HFFc6 (cell line): ENCODE data around the gene CSNK1G3. TPM values are rescaled to one million over a fixed set of nuclear protein-coding genes. Genes with fewer than 3 reads are reported as not detected.

Source experiments
- DNase-seq: peaks from one replicate; pipeline ENCODE4 v3.0.0-alpha.2; 2018
- H3K27ac Mint-ChIP-seq: 2 replicates; pipeline ENCODE4 v1.8.0; 2020; ENCODE audit warnings: mild to moderate bottlenecking, mixed read lengths
- H3K27me3 Mint-ChIP-seq: 2 replicates; pipeline ENCODE4 v1.8.0; 2021; ENCODE audit warnings: mild to moderate bottlenecking, moderate library complexity, mixed read lengths; ENCODE audit not compliant: insufficient read depth
- H3K36me3 Mint-ChIP-seq: 2 replicates; pipeline ENCODE4 v1.8.0; 2021; ENCODE audit warnings: low read depth, mixed read lengths
- H3K4me1 Mint-ChIP-seq: 2 replicates; pipeline ENCODE4 v1.8.0; 2020; ENCODE audit warnings: low read depth, mixed read lengths
- H3K4me3 Mint-ChIP-seq: 2 replicates; pipeline ENCODE4 v1.8.0; 2020; ENCODE audit warnings: mild to moderate bottlenecking, moderate library complexity, mixed read lengths
- H3K9me3 Mint-ChIP-seq: 2 replicates; pipeline ENCODE4 v1.8.0; 2020; ENCODE audit warnings: mild to moderate bottlenecking, mixed read lengths
- total RNA-seq, 6 experiments: library from RNA; stranded (reverse); fragmentation: NEBNext Ultra II Directional; extraction: Animal tissue kit (Norgen Biotek cat#: 25700); gene quantifications; 2 replicates in 1 of 6; 3 replicates in 5 of 6; pipeline ENCODE4 v1.2.3, GENCODE V29; 2021
- TF ChIP-seq, protein P1 (sequence below): fragments of 200-600 bp; sonication (generic); IDR thresholded peaks from 2 replicates; pipeline ENCODE4 v1.5.0; 2021; ENCODE audit warnings: antibody characterized with exemption, mild to moderate bottlenecking

Gene CSNK1G3
- total RNA-seq, 6 experiments from 2014 or later: 28.9 to 40.0 (median 33.3) TPM

DNA sequence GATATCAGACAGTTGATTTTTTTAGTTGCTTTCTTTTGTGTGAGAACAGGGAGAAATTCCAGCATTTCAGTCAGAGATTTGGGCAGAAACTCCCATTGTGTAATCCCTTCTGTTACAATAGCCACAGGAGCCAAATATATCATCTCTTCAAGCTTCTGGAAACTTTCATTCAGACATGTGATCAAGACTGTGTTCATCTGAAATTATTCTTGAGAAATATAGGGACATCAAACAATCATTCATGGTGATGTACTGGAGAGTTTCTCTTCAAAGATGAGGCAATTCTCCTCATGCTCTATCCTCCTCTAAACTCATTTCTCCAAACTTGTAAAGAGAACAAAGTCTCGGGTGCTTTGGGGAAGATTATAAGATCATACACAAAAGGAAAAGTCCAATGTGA lies 35.2 kb upstream of the CSNK1G3 start:
- Mint-ChIP-seq H3K27ac (no peak overlapping the region), H3K4me3 (no peak overlapping the region), H3K36me3 (no peaks in the 10 kb centered on the region), H3K4me1 (no peaks in the 10 kb centered on the region), H3K27me3 (peaks cover 2% of the 10 kb centered on the region), H3K9me3 (no peaks in the 10 kb centered on the region)
- TF ChIP-seq, protein P1, sequence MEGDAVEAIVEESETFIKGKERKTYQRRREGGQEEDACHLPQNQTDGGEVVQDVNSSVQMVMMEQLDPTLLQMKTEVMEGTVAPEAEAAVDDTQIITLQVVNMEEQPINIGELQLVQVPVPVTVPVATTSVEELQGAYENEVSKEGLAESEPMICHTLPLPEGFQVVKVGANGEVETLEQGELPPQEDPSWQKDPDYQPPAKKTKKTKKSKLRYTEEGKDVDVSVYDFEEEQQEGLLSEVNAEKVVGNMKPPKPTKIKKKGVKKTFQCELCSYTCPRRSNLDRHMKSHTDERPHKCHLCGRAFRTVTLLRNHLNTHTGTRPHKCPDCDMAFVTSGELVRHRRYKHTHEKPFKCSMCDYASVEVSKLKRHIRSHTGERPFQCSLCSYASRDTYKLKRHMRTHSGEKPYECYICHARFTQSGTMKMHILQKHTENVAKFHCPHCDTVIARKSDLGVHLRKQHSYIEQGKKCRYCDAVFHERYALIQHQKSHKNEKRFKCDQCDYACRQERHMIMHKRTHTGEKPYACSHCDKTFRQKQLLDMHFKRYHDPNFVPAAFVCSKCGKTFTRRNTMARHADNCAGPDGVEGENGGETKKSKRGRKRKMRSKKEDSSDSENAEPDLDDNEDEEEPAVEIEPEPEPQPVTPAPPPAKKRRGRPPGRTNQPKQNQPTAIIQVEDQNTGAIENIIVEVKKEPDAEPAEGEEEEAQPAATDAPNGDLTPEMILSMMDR: no peak
- DNase-seq: no peak

DNA sequence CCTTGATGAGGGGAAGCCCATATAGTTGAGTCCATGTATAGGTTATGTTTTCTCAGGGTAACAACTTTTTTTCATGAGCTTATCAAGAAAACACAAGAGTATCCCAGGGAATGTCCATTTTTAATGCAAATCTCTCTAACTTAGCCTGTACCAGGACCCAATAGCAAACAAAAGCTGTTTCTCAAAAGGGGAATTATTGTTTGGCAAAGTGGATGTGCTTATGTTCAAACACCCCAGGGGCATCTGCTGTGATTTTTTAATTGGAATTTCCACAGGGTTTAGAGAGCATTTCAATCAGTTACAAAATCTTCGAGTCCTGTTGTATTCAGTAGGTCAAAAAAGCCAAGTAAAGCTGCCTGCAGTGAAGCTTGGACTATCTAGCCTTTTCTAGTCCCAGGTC lies 33.4 kb upstream of the CSNK1G3 start:
- Mint-ChIP-seq H3K36me3 (no peaks in the 10 kb centered on the region), H3K4me1 (no peaks in the 10 kb centered on the region), H3K4me3 (no peak overlapping the region), H3K9me3 (no peaks in the 10 kb centered on the region), H3K27me3 (peaks cover 2% of the 10 kb centered on the region), H3K27ac (no peak overlapping the region)
- DNase-seq: no peak
- TF ChIP-seq, protein P1: no peak

DNA sequence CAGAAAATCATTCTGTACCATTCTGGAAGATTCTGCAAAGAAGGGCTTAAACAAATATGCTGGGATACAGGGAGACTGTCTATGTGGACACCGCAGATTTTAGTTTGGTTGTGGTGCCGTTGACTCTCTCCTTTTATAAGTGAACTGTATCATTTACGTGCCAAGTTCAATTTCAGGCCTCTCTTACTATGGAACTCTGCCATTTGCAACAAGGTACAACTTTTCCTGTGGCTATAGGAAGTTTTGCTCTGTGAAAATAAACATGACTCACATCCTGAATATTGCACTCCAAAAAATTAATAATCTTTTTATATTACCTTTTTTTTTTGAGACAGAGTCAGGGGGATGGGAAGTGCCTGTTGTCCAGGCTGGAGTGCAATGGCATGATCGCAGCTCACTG lies 29.7 kb upstream of the CSNK1G3 start:
- H3K9me3 Mint-ChIP-seq: no peaks in the 10 kb centered on the region
- peaks cover 6% of the 10 kb centered on the region for H3K27me3 Mint-ChIP-seq
- no peak for DNase-seq
- H3K36me3 Mint-ChIP-seq: no peaks in the 10 kb centered on the region
- H3K4me3 Mint-ChIP-seq: no peak overlapping the region
- no peak overlapping the region for H3K27ac Mint-ChIP-seq
- TF ChIP-seq, protein P1: no peak
- no peaks in the 10 kb centered on the region for H3K4me1 Mint-ChIP-seq

DNA sequence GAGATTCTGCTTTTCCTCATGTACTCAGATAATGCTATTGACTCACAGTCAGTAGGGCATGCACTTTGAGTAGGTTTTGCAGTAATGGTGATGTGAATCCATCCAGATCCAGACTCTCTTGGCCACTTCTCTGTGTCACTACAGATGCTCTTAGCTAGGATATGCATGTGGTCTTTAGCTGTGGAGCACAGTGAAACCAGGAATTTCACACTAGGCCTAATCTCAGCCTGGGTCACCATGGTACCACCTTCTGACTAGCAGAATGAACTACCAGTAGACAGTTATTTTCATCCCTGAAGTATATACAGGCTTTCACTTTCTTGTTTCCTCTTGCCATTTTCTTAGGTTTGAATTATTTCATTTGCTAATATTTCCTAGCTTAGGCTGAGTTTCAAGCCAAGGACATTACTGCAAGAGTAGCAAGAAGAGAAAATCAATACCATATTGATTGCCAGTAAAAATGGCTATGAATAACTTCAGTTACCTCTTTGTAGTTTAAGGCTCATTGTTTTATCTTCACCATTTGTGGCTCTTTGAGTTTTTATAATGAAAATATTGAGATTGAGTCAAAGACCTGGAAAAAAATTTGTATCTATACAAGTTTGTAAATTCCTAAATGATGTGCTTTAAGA lies 28.4 kb upstream of the CSNK1G3 start:
- Mint-ChIP-seq H3K4me3 (no peak overlapping the region), H3K27ac (no peak overlapping the region), H3K9me3 (no peaks in the 10 kb centered on the region), H3K36me3 (no peaks in the 10 kb centered on the region), H3K27me3 (peaks cover 9% of the 10 kb centered on the region), H3K4me1 (no peaks in the 10 kb centered on the region)
- TF ChIP-seq, protein P1: no peak
- DNase-seq: no peak

DNA sequence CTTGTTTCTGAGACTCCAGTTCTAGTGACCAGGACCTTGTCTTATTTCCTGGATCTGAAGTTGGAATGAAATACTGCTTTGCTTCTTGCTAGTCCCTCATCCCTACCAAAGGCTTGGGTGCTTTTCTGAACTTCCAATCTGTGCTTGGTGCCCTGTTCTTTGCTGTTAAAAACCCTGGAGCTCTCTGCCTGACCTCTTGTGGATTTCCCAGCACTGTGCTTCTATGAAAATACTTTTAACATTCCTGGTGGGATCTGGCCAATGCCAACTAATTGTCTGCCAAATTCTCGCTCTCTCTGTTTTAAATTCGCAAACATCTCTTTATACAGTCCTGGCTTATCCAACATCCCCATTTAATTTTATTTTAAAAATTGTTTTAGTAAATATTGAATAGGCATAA lies 26.7 kb upstream of the CSNK1G3 start:
- Mint-ChIP-seq H3K4me3 (no peak overlapping the region), H3K27me3 (peaks cover 9% of the 10 kb centered on the region), H3K27ac (no peak overlapping the region), H3K4me1 (no peaks in the 10 kb centered on the region), H3K36me3 (no peaks in the 10 kb centered on the region), H3K9me3 (no peaks in the 10 kb centered on the region)
- no peak for DNase-seq
- TF ChIP-seq, protein P1: no peak
